Measurements from ENCODE around the gene SRRM3.
"Not testable (repeated sequence)": the region's sequence is repeated elsewhere in the genome, so short reads cannot be mapped to it uniquely, and the experiment has no call there.

SRRM3 gene

GRCh38 chr7:76261931-76262330, 60.2 kb downstream of the SRRM3 start:
- no peak for DNase-seq (ENCODE audit: low read depth in 1 of 2, low spot score in 1 of 2)
- TF ChIP-seq JUND (IDR thresholded peaks at IDR 0.05; ENCODE audit: low read depth): no peak
- in situ Hi-C loops (cut with HindIII; ENCODE audit: low pct_unique_long_range_greater_than_20kb, low sequenced_read_pairs): no loop called here

- in situ Hi-C loops (cut with HindIII; ENCODE audit: low pct_unique_long_range_greater_than_20kb, low sequenced_read_pairs): no loop called here
Measured at GRCh38 chr7:76262683-76263402, 61.1 kb downstream of the SRRM3 start.

GRCh38 chr7:76265299-76265698, 63.6 kb downstream of the SRRM3 start:
- no peak for TF ChIP-seq JUND (IDR thresholded peaks at IDR 0.05; ENCODE audit: low read depth)
- no peak for DNase-seq (ENCODE audit: low read depth in 1 of 2, low spot score in 1 of 2)
- in situ Hi-C loops (cut with HindIII; ENCODE audit: low pct_unique_long_range_greater_than_20kb, low sequenced_read_pairs): no loop called here

More at GRCh38 chr7:76262683-76263402, 61.1 kb downstream of the SRRM3 start:
- DNase-seq (ENCODE audit: low read depth in 1 of 2, low spot score in 1 of 2): peak; percentile 71 to 88
- TF ChIP-seq JUND (IDR thresholded peaks at IDR 0.05; ENCODE audit: low read depth): no peak

GRCh38 chr7:76267107-76267893, 65.6 kb downstream of the SRRM3 start:
- DNase-seq (ENCODE audit: low read depth in 1 of 2, low spot score in 1 of 2): no peak
- no peak for TF ChIP-seq JUND (IDR thresholded peaks at IDR 0.05; ENCODE audit: low read depth)
- in situ Hi-C loops (cut with HindIII; ENCODE audit: low pct_unique_long_range_greater_than_20kb, low sequenced_read_pairs): no loop called here

GRCh38 chr7:76267894-76268183, 66.1 kb downstream of the SRRM3 start:
- no peak for DNase-seq (ENCODE audit: low read depth in 1 of 2, low spot score in 1 of 2)
- in situ Hi-C loops (cut with HindIII; ENCODE audit: low pct_unique_long_range_greater_than_20kb, low sequenced_read_pairs): no loop called here
- TF ChIP-seq JUND (IDR thresholded peaks at IDR 0.05; ENCODE audit: low read depth): no peak

DNA sequence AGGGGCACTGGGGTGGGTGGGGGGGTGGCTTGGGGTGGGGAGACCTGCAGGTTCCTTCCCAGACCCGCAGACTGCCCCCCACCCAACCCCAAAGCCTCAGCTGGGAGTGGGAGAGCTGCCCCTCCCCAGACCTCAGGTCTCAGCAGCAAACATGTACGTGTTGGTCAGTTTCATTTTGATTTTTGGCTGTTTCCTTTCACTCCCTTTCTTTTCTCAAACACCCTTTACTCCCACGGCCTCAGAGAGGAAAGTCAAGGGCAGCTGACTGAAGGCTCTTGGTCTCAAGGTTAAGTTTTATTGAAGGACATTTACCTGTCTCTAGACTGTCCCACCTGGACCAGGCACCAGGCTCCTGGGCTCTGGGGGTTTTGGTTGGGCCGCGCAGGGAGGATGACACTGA, 66.7 kb downstream of the SRRM3 start:
- no peak for DNase-seq (ENCODE audit: low read depth in 1 of 2, low spot score in 1 of 2)
- no peak for TF ChIP-seq JUND (IDR thresholded peaks at IDR 0.05; ENCODE audit: low read depth)
- in situ Hi-C loops (cut with HindIII; ENCODE audit: low pct_unique_long_range_greater_than_20kb, low sequenced_read_pairs): no loop called here

DNA sequence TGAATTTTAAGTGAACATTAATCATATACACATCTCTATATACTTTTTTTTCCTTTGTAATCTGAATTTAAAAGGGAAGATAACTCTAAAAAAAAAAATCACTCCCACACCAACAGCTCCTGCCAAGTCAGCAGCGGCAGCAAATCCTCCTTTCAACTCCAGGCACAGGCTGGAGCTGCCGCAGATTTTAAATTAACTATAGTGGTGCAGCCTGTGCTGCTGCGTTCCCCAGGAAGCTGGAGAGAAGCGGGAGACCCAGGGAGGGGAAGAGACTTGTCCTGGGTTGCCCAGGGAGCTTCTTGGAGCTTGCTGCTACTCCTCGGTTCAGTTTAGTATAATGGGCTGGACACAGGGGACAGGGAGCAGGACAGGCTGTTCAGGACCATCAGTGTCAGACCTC, 68.2 kb downstream of the SRRM3 start:
- DNase-seq (ENCODE audit: low read depth in 1 of 2, low spot score in 1 of 2): no peak
- in situ Hi-C loops (cut with HindIII; ENCODE audit: low pct_unique_long_range_greater_than_20kb, low sequenced_read_pairs): no loop called here
- no peak for TF ChIP-seq JUND (IDR thresholded peaks at IDR 0.05; ENCODE audit: low read depth)

DNA sequence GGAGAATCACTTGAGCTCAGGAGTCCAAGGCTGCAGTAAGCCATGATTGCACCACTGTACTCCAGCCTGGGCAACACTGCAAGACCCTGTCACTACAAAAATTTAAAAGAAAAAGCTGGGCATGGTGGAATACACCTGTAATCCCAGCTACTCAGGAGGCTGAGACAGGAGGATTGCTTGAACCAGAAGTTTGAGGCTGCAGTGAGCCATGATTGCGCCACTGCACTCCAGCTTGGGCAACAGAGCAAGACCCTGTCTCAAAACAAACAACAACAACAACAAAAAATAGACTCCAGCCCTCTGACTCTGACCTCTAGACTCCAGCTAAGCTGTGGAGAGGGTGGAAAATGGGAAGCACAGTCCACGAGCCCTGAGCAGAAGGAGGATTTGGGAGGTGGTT, 69.7 kb downstream of the SRRM3 start:
- in situ Hi-C loops (cut with HindIII; ENCODE audit: low pct_unique_long_range_greater_than_20kb, low sequenced_read_pairs); DNase-seq (ENCODE audit: low read depth in 1 of 2, low spot score in 1 of 2): not testable (repeated sequence)

GRCh38 chr7:76272142-76272541, 70.4 kb downstream of the SRRM3 start:
- in situ Hi-C loops (cut with HindIII; ENCODE audit: low pct_unique_long_range_greater_than_20kb, low sequenced_read_pairs): no loop called here
- no peak for DNase-seq (ENCODE audit: low read depth in 1 of 2, low spot score in 1 of 2)
- TF ChIP-seq JUND (IDR thresholded peaks at IDR 0.05; ENCODE audit: low read depth): no peak

DNA sequence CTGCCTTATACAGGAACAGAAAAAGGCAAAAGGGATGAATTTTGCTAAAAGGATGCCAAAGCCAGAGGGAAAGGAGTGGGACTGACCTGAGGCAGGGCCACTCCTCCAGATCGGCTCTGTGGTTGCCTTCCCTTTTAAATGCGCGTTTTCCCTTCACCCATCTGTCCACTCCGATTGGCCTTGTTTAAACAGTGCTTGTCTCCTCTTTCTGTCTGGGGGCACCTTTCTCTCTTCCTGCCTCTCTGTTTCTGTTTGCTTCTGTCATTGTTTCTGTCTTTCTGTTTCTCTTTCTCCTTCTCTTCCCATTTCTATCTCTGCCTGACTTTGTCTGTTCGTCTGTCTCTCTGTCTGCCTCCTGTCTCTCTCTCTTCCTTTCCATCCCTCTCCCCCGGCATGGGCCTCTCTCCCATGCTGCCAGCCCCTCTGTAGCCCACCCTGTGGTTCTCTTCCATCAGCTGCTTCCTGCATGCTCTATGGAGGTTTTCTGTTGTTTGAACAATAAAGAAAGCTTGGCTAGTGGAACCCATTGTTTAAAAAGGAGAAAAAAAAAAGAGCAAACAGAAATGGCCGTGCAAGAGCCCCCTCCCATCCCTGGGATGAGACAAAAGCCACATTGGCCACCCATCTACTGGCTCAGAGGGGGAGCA, 71.3 kb downstream of the SRRM3 start:
- in situ Hi-C loops (cut with HindIII; ENCODE audit: low pct_unique_long_range_greater_than_20kb, low sequenced_read_pairs): no loop called here
- DNase-seq (ENCODE audit: low read depth in 1 of 2, low spot score in 1 of 2): no peak
- no peak for TF ChIP-seq JUND (IDR thresholded peaks at IDR 0.05; ENCODE audit: low read depth)

- in situ Hi-C loops (cut with HindIII; ENCODE audit: low pct_unique_long_range_greater_than_20kb, low sequenced_read_pairs): no loop called here
- no peak for TF ChIP-seq JUND (IDR thresholded peaks at IDR 0.05; ENCODE audit: low read depth)
- no peak for DNase-seq (ENCODE audit: low read depth in 1 of 2, low spot score in 1 of 2)
Measured at GRCh38 chr7:76273503-76273902, 71.8 kb downstream of the SRRM3 start.

GRCh38 chr7:76278540-76278939, 76.8 kb downstream of the SRRM3 start:
- in situ Hi-C loops (cut with HindIII; ENCODE audit: low pct_unique_long_range_greater_than_20kb, low sequenced_read_pairs): no loop called here
- no peak for TF ChIP-seq JUND (IDR thresholded peaks at IDR 0.05; ENCODE audit: low read depth)
- DNase-seq (ENCODE audit: low read depth in 1 of 2, low spot score in 1 of 2): peak in 1 of 2 experiments; percentile 77

DNA sequence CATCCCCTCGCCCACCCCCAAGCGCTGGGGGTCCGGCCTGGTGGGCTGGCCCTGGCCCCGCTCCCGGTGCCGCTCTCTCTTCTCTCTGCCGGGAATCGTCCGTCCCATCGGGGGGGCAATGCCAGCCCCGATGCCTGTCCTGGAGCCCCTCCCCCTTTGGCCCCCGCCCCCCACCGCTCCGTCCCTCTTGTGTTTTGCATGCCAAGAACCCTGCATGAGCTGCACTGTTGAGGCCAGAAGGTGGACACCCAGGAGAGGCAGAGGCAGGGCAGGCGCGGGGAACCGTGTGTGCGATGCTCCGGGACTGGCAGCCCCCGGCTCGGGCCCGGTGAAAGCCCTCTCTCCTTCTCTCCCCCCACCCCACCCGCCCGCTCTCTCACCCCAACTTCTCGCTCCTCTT, 78.7 kb downstream of the SRRM3 start:
- in situ Hi-C loops (cut with HindIII; ENCODE audit: low pct_unique_long_range_greater_than_20kb, low sequenced_read_pairs): no loop called here
- no peak for TF ChIP-seq JUND (IDR thresholded peaks at IDR 0.05; ENCODE audit: low read depth)
- DNase-seq (ENCODE audit: low read depth in 1 of 2, low spot score in 1 of 2): no peak
